ENCODE data around the gene FBXL7.

Gene FBXL7

GRCh38 chr5:15502208-15502607, 2.2 kb downstream of the FBXL7 start:
- DNase-seq (ENCODE audit: low read depth): no peak

GRCh38 chr5:15506146-15506545, 6.2 kb downstream of the FBXL7 start:
- no peak for DNase-seq (ENCODE audit: low read depth)

- DNase-seq (ENCODE audit: low read depth): no peak
These were observed 6.9 kb downstream of the FBXL7 start for GRCh38 chr5:15506897-15507296.

GRCh38 chr5:15510092-15510491, 10.1 kb downstream of the FBXL7 start:
- no peak for DNase-seq (ENCODE audit: low read depth)

- no peak for DNase-seq (ENCODE audit: low read depth)
These were observed 10.9 kb downstream of the FBXL7 start for GRCh38 chr5:15510831-15511230.

GRCh38 chr5:15513431-15513830, 13.5 kb downstream of the FBXL7 start:
- DNase-seq (ENCODE audit: low read depth): no peak

- DNase-seq (ENCODE audit: low read depth): no peak
These were observed 13.9 kb downstream of the FBXL7 start for GRCh38 chr5:15513911-15514310.

- DNase-seq (ENCODE audit: low read depth): no peak
These were observed 15.2 kb downstream of the FBXL7 start for GRCh38 chr5:15515229-15515628.

- no peak for DNase-seq (ENCODE audit: low read depth)
These were observed 16.5 kb downstream of the FBXL7 start for GRCh38 chr5:15516486-15516885.

- DNase-seq (ENCODE audit: low read depth): no peak
These were observed 18.8 kb downstream of the FBXL7 start for GRCh38 chr5:15518786-15519185.

GRCh38 chr5:15520856-15521255, 20.9 kb downstream of the FBXL7 start:
- no peak for DNase-seq (ENCODE audit: low read depth)

GRCh38 chr5:15521381-15522186, 21.6 kb downstream of the FBXL7 start:
- DNase-seq (ENCODE audit: low read depth): no peak

- no peak for DNase-seq (ENCODE audit: low read depth)
These were observed 22.2 kb downstream of the FBXL7 start for GRCh38 chr5:15522187-15522520.

- DNase-seq (ENCODE audit: low read depth): no peak
These were observed 24.7 kb downstream of the FBXL7 start for GRCh38 chr5:15524712-15525111.

- DNase-seq (ENCODE audit: low read depth): no peak
These were observed 25.8 kb downstream of the FBXL7 start for GRCh38 chr5:15525703-15526275.

- no peak for DNase-seq (ENCODE audit: low read depth)
These were observed 26.4 kb downstream of the FBXL7 start for GRCh38 chr5:15526413-15526812.

GRCh38 chr5:15528476-15528875, 28.5 kb downstream of the FBXL7 start:
- DNase-seq (ENCODE audit: low read depth): no peak

GRCh38 chr5:15529013-15529412, 29.0 kb downstream of the FBXL7 start:
- no peak for DNase-seq (ENCODE audit: low read depth)

GRCh38 chr5:15529821-15530220, 29.8 kb downstream of the FBXL7 start:
- DNase-seq (ENCODE audit: low read depth): no peak

- no peak for DNase-seq (ENCODE audit: low read depth)
These were observed 33.3 kb downstream of the FBXL7 start for GRCh38 chr5:15533129-15533893.

- DNase-seq (ENCODE audit: low read depth): no peak
These were observed 36.0 kb downstream of the FBXL7 start for GRCh38 chr5:15535938-15536337.

GRCh38 chr5:15538516-15538915, 38.5 kb downstream of the FBXL7 start:
- no peak for DNase-seq (ENCODE audit: low read depth)

GRCh38 chr5:15539951-15540350, 40.0 kb downstream of the FBXL7 start:
- DNase-seq (ENCODE audit: low read depth): no peak
